ENCODE data around the gene CTRL. TPM values are rescaled to one million over a fixed set of nuclear protein-coding genes. Genes with fewer than 3 reads are reported as not detected.

Gene CTRL
- total RNA-seq, 1 experiment from 2014 or later: 2.0 TPM

DNA sequence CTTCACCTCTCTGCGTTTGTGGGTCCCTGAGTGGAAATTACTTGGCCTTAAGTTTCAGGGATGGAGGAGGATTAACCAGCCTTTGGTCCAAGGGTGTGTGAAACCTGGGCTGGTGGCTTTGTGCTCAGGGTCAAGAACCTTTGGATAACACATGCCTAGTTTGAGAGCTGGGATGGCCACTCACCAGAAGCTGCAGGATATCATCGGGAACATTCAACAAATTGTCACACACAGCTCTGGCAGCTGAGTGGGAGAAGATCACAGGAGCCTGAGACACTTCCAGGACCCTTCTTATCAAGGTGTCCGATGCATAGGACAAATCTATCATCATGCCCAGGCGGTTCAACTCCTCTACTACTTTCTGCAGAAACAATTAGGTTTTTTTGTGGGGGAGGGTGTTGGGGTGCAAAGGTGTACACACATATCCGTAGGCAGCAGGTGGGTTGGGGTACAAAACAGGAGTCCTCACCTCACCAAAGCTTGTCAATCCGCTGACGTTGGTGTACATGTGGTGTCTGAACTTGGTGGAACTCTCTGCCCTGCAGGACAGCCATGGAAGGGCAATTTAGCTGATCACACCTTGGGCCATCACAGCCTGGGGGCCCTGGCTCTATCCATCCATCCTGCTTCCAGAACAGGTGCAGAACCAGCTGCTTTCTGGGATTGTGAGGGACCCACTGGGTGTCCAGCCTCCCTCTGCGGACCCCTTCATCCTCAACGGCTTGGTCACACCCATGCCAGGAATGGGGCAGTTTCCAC, 46.0 kb upstream of the CTRL start:
- intact Hi-C loops (cut with micrococcal nuclease; ENCODE audit: unreplicated experiment): no loop called here
- Histone ChIP-seq H3K36me3 (ENCODE audit: control insufficient read depth, insufficient read depth, low read length) (no peaks in the 10 kb centered on the region), H3K4me1 (ENCODE audit: control insufficient read depth, insufficient read depth, low read length) (no peaks in the 10 kb centered on the region), H3K9me3 (ENCODE audit: control insufficient read depth, insufficient read depth, low read depth, low read length) (no peaks in the 10 kb centered on the region), H3K27me3 (ENCODE audit: control insufficient read depth, insufficient read depth, low read length) (no peaks in the 10 kb centered on the region), H3K27ac (ENCODE audit: low read length) (no peak overlapping the region), H3K4me3 (ENCODE audit: low read depth in 2 of 2, low read length in 2 of 2) (no peak overlapping the region)
- TF ChIP-seq, protein P1, sequence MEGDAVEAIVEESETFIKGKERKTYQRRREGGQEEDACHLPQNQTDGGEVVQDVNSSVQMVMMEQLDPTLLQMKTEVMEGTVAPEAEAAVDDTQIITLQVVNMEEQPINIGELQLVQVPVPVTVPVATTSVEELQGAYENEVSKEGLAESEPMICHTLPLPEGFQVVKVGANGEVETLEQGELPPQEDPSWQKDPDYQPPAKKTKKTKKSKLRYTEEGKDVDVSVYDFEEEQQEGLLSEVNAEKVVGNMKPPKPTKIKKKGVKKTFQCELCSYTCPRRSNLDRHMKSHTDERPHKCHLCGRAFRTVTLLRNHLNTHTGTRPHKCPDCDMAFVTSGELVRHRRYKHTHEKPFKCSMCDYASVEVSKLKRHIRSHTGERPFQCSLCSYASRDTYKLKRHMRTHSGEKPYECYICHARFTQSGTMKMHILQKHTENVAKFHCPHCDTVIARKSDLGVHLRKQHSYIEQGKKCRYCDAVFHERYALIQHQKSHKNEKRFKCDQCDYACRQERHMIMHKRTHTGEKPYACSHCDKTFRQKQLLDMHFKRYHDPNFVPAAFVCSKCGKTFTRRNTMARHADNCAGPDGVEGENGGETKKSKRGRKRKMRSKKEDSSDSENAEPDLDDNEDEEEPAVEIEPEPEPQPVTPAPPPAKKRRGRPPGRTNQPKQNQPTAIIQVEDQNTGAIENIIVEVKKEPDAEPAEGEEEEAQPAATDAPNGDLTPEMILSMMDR (IDR thresholded peaks at IDR 0.05): no peak
- TF ChIP-seq POLR2AphosphoS5 (IDR thresholded peaks at IDR 0.05; ENCODE audit: low read depth, low read length): no peak
- TF ChIP-seq SIN3A (IDR thresholded peaks at IDR 0.05; ENCODE audit: borderline replicate concordance, insufficient read depth, low read depth, low read length): no peak
- TF ChIP-seq, protein P2, sequence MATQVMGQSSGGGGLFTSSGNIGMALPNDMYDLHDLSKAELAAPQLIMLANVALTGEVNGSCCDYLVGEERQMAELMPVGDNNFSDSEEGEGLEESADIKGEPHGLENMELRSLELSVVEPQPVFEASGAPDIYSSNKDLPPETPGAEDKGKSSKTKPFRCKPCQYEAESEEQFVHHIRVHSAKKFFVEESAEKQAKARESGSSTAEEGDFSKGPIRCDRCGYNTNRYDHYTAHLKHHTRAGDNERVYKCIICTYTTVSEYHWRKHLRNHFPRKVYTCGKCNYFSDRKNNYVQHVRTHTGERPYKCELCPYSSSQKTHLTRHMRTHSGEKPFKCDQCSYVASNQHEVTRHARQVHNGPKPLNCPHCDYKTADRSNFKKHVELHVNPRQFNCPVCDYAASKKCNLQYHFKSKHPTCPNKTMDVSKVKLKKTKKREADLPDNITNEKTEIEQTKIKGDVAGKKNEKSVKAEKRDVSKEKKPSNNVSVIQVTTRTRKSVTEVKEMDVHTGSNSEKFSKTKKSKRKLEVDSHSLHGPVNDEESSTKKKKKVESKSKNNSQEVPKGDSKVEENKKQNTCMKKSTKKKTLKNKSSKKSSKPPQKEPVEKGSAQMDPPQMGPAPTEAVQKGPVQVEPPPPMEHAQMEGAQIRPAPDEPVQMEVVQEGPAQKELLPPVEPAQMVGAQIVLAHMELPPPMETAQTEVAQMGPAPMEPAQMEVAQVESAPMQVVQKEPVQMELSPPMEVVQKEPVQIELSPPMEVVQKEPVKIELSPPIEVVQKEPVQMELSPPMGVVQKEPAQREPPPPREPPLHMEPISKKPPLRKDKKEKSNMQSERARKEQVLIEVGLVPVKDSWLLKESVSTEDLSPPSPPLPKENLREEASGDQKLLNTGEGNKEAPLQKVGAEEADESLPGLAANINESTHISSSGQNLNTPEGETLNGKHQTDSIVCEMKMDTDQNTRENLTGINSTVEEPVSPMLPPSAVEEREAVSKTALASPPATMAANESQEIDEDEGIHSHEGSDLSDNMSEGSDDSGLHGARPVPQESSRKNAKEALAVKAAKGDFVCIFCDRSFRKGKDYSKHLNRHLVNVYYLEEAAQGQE (IDR thresholded peaks at IDR 0.05; ENCODE audit: insufficient read depth in 1 of 2, low read depth in 2 of 2, low read length in 1 of 2): no peak
- TF ChIP-seq TCF7L2 (IDR thresholded peaks at IDR 0.05; ENCODE audit: low read depth, low read length): no peak
- in situ Hi-C loops (cut with HindIII; ENCODE audit: low pct_unique_long_range_greater_than_20kb, low sequenced_read_pairs): no loop called here
- no peak for DNase-seq (ENCODE audit: low read depth, low spot score)
- ATAC-seq: no peak
- ChIA-PET CTCF (no interaction called here), POLR2A (no interaction called here)
- BruUV-seq (replicated peaks): no TSS peak

GRCh38 chr16:67977005-67977404, 45.3 kb upstream of the CTRL start:
- BruUV-seq (replicated peaks): no TSS peak
- DNase-seq (ENCODE audit: low read depth, low spot score): no peak

More at GRCh38 chr16:67977005-67977404, 45.3 kb upstream of the CTRL start:
- Histone ChIP-seq H3K27me3 (ENCODE audit: control insufficient read depth, insufficient read depth, low read length) (no peaks in the 10 kb centered on the region), H3K27ac (ENCODE audit: low read length) (no peak overlapping the region), H3K9me3 (ENCODE audit: control insufficient read depth, insufficient read depth, low read depth, low read length) (no peaks in the 10 kb centered on the region), H3K4me3 (ENCODE audit: low read depth in 2 of 2, low read length in 2 of 2) (no peak overlapping the region), H3K4me1 (ENCODE audit: control insufficient read depth, insufficient read depth, low read length) (no peaks in the 10 kb centered on the region), H3K36me3 (ENCODE audit: control insufficient read depth, insufficient read depth, low read length) (no peaks in the 10 kb centered on the region)
- ChIA-PET POLR2A (no interaction called here), CTCF (no interaction called here)
- in situ Hi-C loops (cut with HindIII; ENCODE audit: low pct_unique_long_range_greater_than_20kb, low sequenced_read_pairs) (no loop called here), intact Hi-C loops (cut with micrococcal nuclease; ENCODE audit: unreplicated experiment) (no loop called here)
- TF ChIP-seq, protein P1 (IDR thresholded peaks at IDR 0.05): no peak
- TF ChIP-seq POLR2AphosphoS5 (IDR thresholded peaks at IDR 0.05; ENCODE audit: low read depth, low read length) (no peak), TCF7L2 (IDR thresholded peaks at IDR 0.05; ENCODE audit: low read depth, low read length) (no peak), SIN3A (IDR thresholded peaks at IDR 0.05; ENCODE audit: borderline replicate concordance, insufficient read depth, low read depth, low read length) (no peak)
- TF ChIP-seq, protein P2 (IDR thresholded peaks at IDR 0.05; ENCODE audit: insufficient read depth in 1 of 2, low read depth in 2 of 2, low read length in 1 of 2): no peak
- ATAC-seq: no peak
